CD1c-positive myeloid dendritic cell (primary cell): Measurements from ENCODE around the gene ACER2.
"Not testable (repeated sequence)": the region's sequence is repeated elsewhere in the genome, so short reads cannot be mapped to it uniquely, and the experiment has no call there.

Source experiments
- DNase-seq: peaks from one replicate; pipeline ENCODE4 v3.0.0-alpha.2; 2016; ENCODE audit errors: extremely low spot score

Gene ACER2

GRCh38 chr9:19408693-19409400 lies at the start of gene ACER2:
TSS of gene ACER2 (plus strand) at chr9:19409009. CDS start at chr9:19409085, 76 bp downstream.
- peak; percentile 87 for DNase-seq

- no peak for DNase-seq
Observed at GRCh38 chr9:19369107-19369506, 39.7 kb upstream of the ACER2 start.

GRCh38 chr9:19371942-19372341 lies 36.9 kb upstream of the ACER2 start:
- no peak for DNase-seq

GRCh38 chr9:19372567-19372966 lies 36.2 kb upstream of the ACER2 start:
- no peak for DNase-seq

GRCh38 chr9:19373527-19373926 lies 35.3 kb upstream of the ACER2 start:
- no peak for DNase-seq

- no peak for DNase-seq
Observed at GRCh38 chr9:19375538-19375937, 33.3 kb upstream of the ACER2 start.

- no peak for DNase-seq
Observed at GRCh38 chr9:19376931-19377330, 31.9 kb upstream of the ACER2 start.

- DNase-seq = peak; percentile 30
Observed at GRCh38 chr9:19378164-19378563, 30.6 kb upstream of the ACER2 start.

GRCh38 chr9:19378647-19379046 lies 30.2 kb upstream of the ACER2 start:
- DNase-seq = no peak

- DNase-seq = no peak
Observed at GRCh38 chr9:19379283-19379682, 29.5 kb upstream of the ACER2 start.

- DNase-seq = no peak
Observed at GRCh38 chr9:19379697-19380046, 29.1 kb upstream of the ACER2 start.

GRCh38 chr9:19380826-19381075 lies 28.1 kb upstream of the ACER2 start:
- DNase-seq = no peak

GRCh38 chr9:19381656-19382055 lies 27.2 kb upstream of the ACER2 start:
- no peak for DNase-seq

- not testable (repeated sequence) for DNase-seq
Observed at GRCh38 chr9:19385212-19385611, 23.6 kb upstream of the ACER2 start.

- DNase-seq = no peak
Observed at GRCh38 chr9:19385786-19386501, 22.9 kb upstream of the ACER2 start.

GRCh38 chr9:19386502-19387044 lies 22.2 kb upstream of the ACER2 start:
- no peak for DNase-seq

GRCh38 chr9:19387317-19387716 lies 21.5 kb upstream of the ACER2 start:
- no peak for DNase-seq

- DNase-seq = not testable (repeated sequence)
Observed at GRCh38 chr9:19389539-19389938, 19.3 kb upstream of the ACER2 start.

- DNase-seq = no peak
Observed at GRCh38 chr9:19397845-19398244, 11.0 kb upstream of the ACER2 start.

- DNase-seq = not testable (repeated sequence)
Observed at GRCh38 chr9:19403231-19403630, 5.6 kb upstream of the ACER2 start.

GRCh38 chr9:19404283-19405075 lies 4.3 kb upstream of the ACER2 start:
- no peak for DNase-seq

GRCh38 chr9:19405771-19406170 lies 3.0 kb upstream of the ACER2 start:
- DNase-seq = no peak

- DNase-seq = no peak
Observed at GRCh38 chr9:19408316-19408692, 505 bp upstream of the ACER2 start.
